HEK293 (cell line): ENCODE measurements around the gene TSHZ2.
A peak's percentile ranks its signal among the peaks of the same experiment; 100 is the strongest.

Experiments
- GLI2 ChIP-seq: fragments of 450-650 bp; formaldehyde crosslinking; IDR thresholded peaks from 2 replicates; pipeline ENCODE4; 2017; ENCODE audit warnings: missing biosample characterization, missing genetic modification characterization, low read depth, borderline replicate concordance
- GLIS1 ChIP-seq: fragments of 450-650 bp; formaldehyde crosslinking; IDR thresholded peaks from 2 replicates; pipeline ENCODE4 v1.5.1; 2016; ENCODE audit warnings: missing biosample characterization, missing genetic modification characterization
- KLF7 ChIP-seq: fragments of 450-650 bp; formaldehyde crosslinking; IDR thresholded peaks from 2 replicates; pipeline ENCODE4 v1.5.1; 2016; ENCODE audit warnings: missing biosample characterization, missing genetic modification characterization, borderline replicate concordance
- PRDM2 ChIP-seq: fragments of 450-650 bp; formaldehyde crosslinking; IDR thresholded peaks from 2 replicates; pipeline ENCODE4 v1.5.1; 2016; ENCODE audit warnings: missing biosample characterization, missing genetic modification characterization, borderline replicate concordance
- SALL2 ChIP-seq: fragments of 450-650 bp; formaldehyde crosslinking; IDR thresholded peaks from 2 replicates; pipeline ENCODE4 v1.5.0; 2017; ENCODE audit warnings: missing biosample characterization, mild to moderate bottlenecking, missing genetic modification characterization, borderline replicate concordance
- SCRT1 ChIP-seq: fragments of 450-650 bp; formaldehyde crosslinking; IDR thresholded peaks from 2 replicates; pipeline ENCODE4 v1.5.1; 2016; ENCODE audit warnings: missing biosample characterization, missing genetic modification characterization, borderline replicate concordance
- SP3 ChIP-seq: fragments of 450-650 bp; formaldehyde crosslinking; IDR thresholded peaks from 2 replicates; pipeline ENCODE4 v1.5.1; 2016; ENCODE audit warnings: missing biosample characterization, missing genetic modification characterization
- SP7 ChIP-seq: fragments of 450-650 bp; formaldehyde crosslinking; IDR thresholded peaks from 2 replicates; pipeline ENCODE4 v1.5.1; 2016; ENCODE audit warnings: missing biosample characterization, missing genetic modification characterization
- TRIM28 ChIP-seq: IDR thresholded peaks from 2 replicates; pipeline ENCODE4 v1.6.1; 2011; ENCODE audit warnings: low read length, control low read depth, borderline replicate concordance
- ZBTB7A ChIP-seq: fragments of 450-650 bp; formaldehyde crosslinking; IDR thresholded peaks from 2 replicates; pipeline ENCODE4 v1.5.1; 2016; ENCODE audit warnings: low read depth, missing biosample characterization, missing genetic modification characterization
- ZIC2 ChIP-seq: fragments of 450-650 bp; formaldehyde crosslinking; IDR thresholded peaks from 2 replicates; pipeline ENCODE4 v1.5.1; 2016; ENCODE audit warnings: missing biosample characterization, missing genetic modification characterization
- ZNF121 ChIP-seq: fragments of 450-650 bp; formaldehyde crosslinking; IDR thresholded peaks from 2 replicates; pipeline ENCODE4 v1.5.1; 2016; ENCODE audit warnings: missing biosample characterization, missing genetic modification characterization
- ZNF138 ChIP-seq: fragments of 450-650 bp; formaldehyde crosslinking; IDR thresholded peaks from 2 replicates; pipeline ENCODE4 v1.5.1; 2016; ENCODE audit warnings: missing biosample characterization, missing genetic modification characterization, borderline replicate concordance
- ZNF19 ChIP-seq: fragments of 450-650 bp; formaldehyde crosslinking; IDR thresholded peaks from 2 replicates; pipeline ENCODE4; 2016; ENCODE audit warnings: missing biosample characterization, missing genetic modification characterization, low read depth
- ZNF26 ChIP-seq: fragments of 450-650 bp; formaldehyde crosslinking; IDR thresholded peaks from 2 replicates; pipeline ENCODE4 v1.5.1; 2016; ENCODE audit warnings: missing biosample characterization, missing genetic modification characterization
- ZNF302 ChIP-seq: fragments of 450-650 bp; formaldehyde crosslinking; IDR thresholded peaks from 2 replicates; pipeline ENCODE4 v1.5.1; 2016; ENCODE audit warnings: missing biosample characterization, missing genetic modification characterization, low read depth
- ZNF311 ChIP-seq: fragments of 450-650 bp; formaldehyde crosslinking; IDR thresholded peaks from 2 replicates; pipeline ENCODE4 v1.5.1; 2017; ENCODE audit warnings: missing biosample characterization, missing genetic modification characterization, borderline replicate concordance
- ZNF324 ChIP-seq: fragments of 450-650 bp; formaldehyde crosslinking; IDR thresholded peaks from 2 replicates; pipeline ENCODE4 v1.5.1; 2016; ENCODE audit warnings: missing biosample characterization, missing genetic modification characterization
- ZNF37A ChIP-seq: fragments of 450-650 bp; IDR thresholded peaks from 2 replicates; pipeline ENCODE4 v1.5.1; 2018; ENCODE audit warnings: missing biosample characterization, missing genetic modification characterization
- ZNF398 ChIP-seq: fragments of 450-650 bp; formaldehyde crosslinking; IDR thresholded peaks from 2 replicates; pipeline ENCODE4 v1.5.1; 2017; ENCODE audit warnings: missing biosample characterization, missing genetic modification characterization
- ZNF404 ChIP-seq: fragments of 450-650 bp; formaldehyde crosslinking; IDR thresholded peaks from 2 replicates; pipeline ENCODE4 v1.5.1; 2017; ENCODE audit warnings: missing biosample characterization, missing genetic modification characterization
- ZNF433 ChIP-seq: fragments of 450-650 bp; formaldehyde crosslinking; IDR thresholded peaks from 2 replicates; pipeline ENCODE4 v1.5.1; 2016; ENCODE audit warnings: missing biosample characterization, missing genetic modification characterization, low read depth
- ZNF488 ChIP-seq: fragments of 450-650 bp; formaldehyde crosslinking; IDR thresholded peaks from 2 replicates; pipeline ENCODE4 v1.5.1; 2016; ENCODE audit warnings: missing biosample characterization, missing genetic modification characterization
- ZNF501 ChIP-seq: fragments of 450-650 bp; formaldehyde crosslinking; IDR thresholded peaks from 2 replicates; pipeline ENCODE4 v1.5.1; 2016; ENCODE audit warnings: missing biosample characterization, missing genetic modification characterization
- ZNF561 ChIP-seq: fragments of 450-650 bp; IDR thresholded peaks from 2 replicates; pipeline ENCODE4 v1.5.1; 2018; ENCODE audit warnings: missing biosample characterization, missing genetic modification characterization, borderline replicate concordance
- ZNF571 ChIP-seq: fragments of 450-650 bp; formaldehyde crosslinking; IDR thresholded peaks from 2 replicates; pipeline ENCODE4 v1.5.0; 2017; ENCODE audit warnings: missing biosample characterization, missing genetic modification characterization
- ZNF624 ChIP-seq: fragments of 450-650 bp; formaldehyde crosslinking; IDR thresholded peaks from 2 replicates; pipeline ENCODE4 v1.5.1; 2017; ENCODE audit warnings: missing biosample characterization, missing genetic modification characterization
- ZNF629 ChIP-seq: fragments of 450-650 bp; formaldehyde crosslinking; IDR thresholded peaks from 2 replicates; pipeline ENCODE4 v1.5.1; 2017; ENCODE audit warnings: missing biosample characterization, missing genetic modification characterization
- ZNF664 ChIP-seq: fragments of 450-650 bp; formaldehyde crosslinking; IDR thresholded peaks from 2 replicates; pipeline ENCODE4 v1.5.1; 2016; ENCODE audit warnings: missing biosample characterization, missing genetic modification characterization
- ZNF670 ChIP-seq: fragments of 450-650 bp; formaldehyde crosslinking; IDR thresholded peaks from 2 replicates; pipeline ENCODE4 v1.5.1; 2016; ENCODE audit warnings: missing biosample characterization, missing genetic modification characterization, low read depth
- ZNF777 ChIP-seq: fragments of 450-650 bp; formaldehyde crosslinking; IDR thresholded peaks from 2 replicates; pipeline ENCODE4 v1.5.1; 2017; ENCODE audit warnings: missing biosample characterization, missing genetic modification characterization, borderline replicate concordance
- ZNF791 ChIP-seq: fragments of 450-650 bp; formaldehyde crosslinking; IDR thresholded peaks from 2 replicates; pipeline ENCODE4 v1.5.1; 2016; ENCODE audit warnings: missing biosample characterization, missing genetic modification characterization
- ZNF837 ChIP-seq: fragments of 450-650 bp; formaldehyde crosslinking; IDR thresholded peaks from 2 replicates; pipeline ENCODE4 v1.5.1; 2016; ENCODE audit warnings: missing biosample characterization, missing genetic modification characterization

Gene TSHZ2

GRCh38 chr20:52996130-52996529 lies 24.0 kb downstream of the TSHZ2 start (continued):
- TF ChIP-seq ZNF624 (tag by site-specific recombination) (no peak), SP7 (tag by site-specific recombination) (no peak), SP3 (tag by site-specific recombination) (no peak), ZNF26 (tag by site-specific recombination) (no peak), ZNF433 (tag by site-specific recombination) (peak; percentile 69; the same call in 1 of the 2 replicates), ZNF138 (tag by site-specific recombination) (peak; percentile 77; the same call in 1 of the 2 replicates), ZNF791 (tag by site-specific recombination) (peak; percentile 60; the same call in 1 of the 2 replicates), ZNF488 (tag by site-specific recombination) (no peak), GLIS1 (tag by site-specific recombination) (no peak), ZNF324 (tag by site-specific recombination) (no peak), ZNF404 (tag by site-specific recombination) (0 out of 2 replicates have a peak, but pooled peaks have one; percentile 62), TRIM28 (no peak), ZNF571 (tag by site-specific recombination) (no peak), ZNF501 (0 out of 2 replicates have a peak, but pooled peaks have one; percentile 29), ZNF311 (no peak), ZNF670 (tag by site-specific recombination) (no peak), ZNF302 (tag by site-specific recombination) (no peak), ZNF664 (tag by site-specific recombination) (0 out of 2 replicates have a peak, but pooled peaks have one; percentile 40), GLI2 (no peak), ZNF19 (tag by site-specific recombination) (0 out of 2 replicates have a peak, but pooled peaks have one; percentile 85), ZNF629 (0 out of 2 replicates have a peak, but pooled peaks have one; percentile 31), ZNF37A (tag by site-specific recombination) (no peak), ZNF777 (tag by site-specific recombination) (no peak), ZNF121 (no peak), ZNF837 (tag by site-specific recombination) (no peak), ZIC2 (no peak), SALL2 (tag by site-specific recombination) (no peak), ZNF398 (tag by site-specific recombination) (no peak), ZNF561 (tag by site-specific recombination) (no peak), ZBTB7A (tag by site-specific recombination) (no peak), SCRT1 (no peak), KLF7 (tag by site-specific recombination) (no peak), PRDM2 (tag by site-specific recombination) (no peak)
